HL-60 (cell line): ENCODE results near the gene LDB2.

Source experiments
- POLR2AphosphoS5 ChIP-seq: IDR thresholded peaks from 2 replicates; pipeline ENCODE4 v1.6.1; 2012; ENCODE audit warnings: low read depth
- TF ChIP-seq, protein P1 (sequence below): IDR thresholded peaks from 2 replicates; pipeline ENCODE4 v1.6.1; 2012; ENCODE audit warnings: low read depth; ENCODE audit not compliant: insufficient replicate concordance
- TF ChIP-seq, protein P2 (sequence below): IDR thresholded peaks from one replicate; pipeline ENCODE4 v1.5.1; 2011; ENCODE audit warnings: low read length, control low read depth, inconsistent platforms; ENCODE audit not compliant: insufficient read depth

DNA sequence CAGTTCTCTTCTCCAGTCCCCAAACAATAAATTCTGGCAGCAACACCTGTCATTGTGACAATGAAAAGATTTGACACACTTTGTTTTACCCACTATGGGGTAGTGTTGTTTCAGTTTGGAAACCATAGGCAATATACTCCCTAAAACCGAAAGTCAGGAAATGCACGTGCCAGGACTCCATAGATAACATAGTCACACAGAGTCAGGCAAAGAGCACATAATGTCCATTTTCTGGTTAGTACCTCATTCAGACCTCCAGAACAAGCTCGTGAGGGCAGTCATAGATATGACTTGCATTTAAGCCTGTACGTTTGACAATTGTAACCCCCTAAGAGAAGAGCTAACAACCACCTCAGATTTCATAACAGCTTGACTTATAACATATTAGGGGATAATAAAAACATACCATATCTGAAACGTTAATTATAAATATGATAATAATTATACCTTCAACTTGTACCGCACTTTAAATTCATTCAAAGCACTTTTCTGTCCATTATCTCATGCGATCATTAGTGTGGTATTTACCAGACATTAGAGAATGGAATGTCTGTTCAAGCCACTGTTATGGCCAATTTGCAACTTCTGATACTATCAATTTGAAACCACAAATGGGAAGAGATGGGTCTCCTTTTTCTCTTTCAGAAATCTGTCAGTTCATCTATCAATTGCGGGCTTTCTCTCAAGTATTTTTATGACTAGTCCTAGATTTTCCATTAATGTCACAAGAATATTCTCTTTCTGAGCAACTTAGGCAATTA, 147.4 kb downstream of the LDB2 start:
- TF ChIP-seq, protein P1, sequence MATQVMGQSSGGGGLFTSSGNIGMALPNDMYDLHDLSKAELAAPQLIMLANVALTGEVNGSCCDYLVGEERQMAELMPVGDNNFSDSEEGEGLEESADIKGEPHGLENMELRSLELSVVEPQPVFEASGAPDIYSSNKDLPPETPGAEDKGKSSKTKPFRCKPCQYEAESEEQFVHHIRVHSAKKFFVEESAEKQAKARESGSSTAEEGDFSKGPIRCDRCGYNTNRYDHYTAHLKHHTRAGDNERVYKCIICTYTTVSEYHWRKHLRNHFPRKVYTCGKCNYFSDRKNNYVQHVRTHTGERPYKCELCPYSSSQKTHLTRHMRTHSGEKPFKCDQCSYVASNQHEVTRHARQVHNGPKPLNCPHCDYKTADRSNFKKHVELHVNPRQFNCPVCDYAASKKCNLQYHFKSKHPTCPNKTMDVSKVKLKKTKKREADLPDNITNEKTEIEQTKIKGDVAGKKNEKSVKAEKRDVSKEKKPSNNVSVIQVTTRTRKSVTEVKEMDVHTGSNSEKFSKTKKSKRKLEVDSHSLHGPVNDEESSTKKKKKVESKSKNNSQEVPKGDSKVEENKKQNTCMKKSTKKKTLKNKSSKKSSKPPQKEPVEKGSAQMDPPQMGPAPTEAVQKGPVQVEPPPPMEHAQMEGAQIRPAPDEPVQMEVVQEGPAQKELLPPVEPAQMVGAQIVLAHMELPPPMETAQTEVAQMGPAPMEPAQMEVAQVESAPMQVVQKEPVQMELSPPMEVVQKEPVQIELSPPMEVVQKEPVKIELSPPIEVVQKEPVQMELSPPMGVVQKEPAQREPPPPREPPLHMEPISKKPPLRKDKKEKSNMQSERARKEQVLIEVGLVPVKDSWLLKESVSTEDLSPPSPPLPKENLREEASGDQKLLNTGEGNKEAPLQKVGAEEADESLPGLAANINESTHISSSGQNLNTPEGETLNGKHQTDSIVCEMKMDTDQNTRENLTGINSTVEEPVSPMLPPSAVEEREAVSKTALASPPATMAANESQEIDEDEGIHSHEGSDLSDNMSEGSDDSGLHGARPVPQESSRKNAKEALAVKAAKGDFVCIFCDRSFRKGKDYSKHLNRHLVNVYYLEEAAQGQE = no peak
- TF ChIP-seq, protein P2, sequence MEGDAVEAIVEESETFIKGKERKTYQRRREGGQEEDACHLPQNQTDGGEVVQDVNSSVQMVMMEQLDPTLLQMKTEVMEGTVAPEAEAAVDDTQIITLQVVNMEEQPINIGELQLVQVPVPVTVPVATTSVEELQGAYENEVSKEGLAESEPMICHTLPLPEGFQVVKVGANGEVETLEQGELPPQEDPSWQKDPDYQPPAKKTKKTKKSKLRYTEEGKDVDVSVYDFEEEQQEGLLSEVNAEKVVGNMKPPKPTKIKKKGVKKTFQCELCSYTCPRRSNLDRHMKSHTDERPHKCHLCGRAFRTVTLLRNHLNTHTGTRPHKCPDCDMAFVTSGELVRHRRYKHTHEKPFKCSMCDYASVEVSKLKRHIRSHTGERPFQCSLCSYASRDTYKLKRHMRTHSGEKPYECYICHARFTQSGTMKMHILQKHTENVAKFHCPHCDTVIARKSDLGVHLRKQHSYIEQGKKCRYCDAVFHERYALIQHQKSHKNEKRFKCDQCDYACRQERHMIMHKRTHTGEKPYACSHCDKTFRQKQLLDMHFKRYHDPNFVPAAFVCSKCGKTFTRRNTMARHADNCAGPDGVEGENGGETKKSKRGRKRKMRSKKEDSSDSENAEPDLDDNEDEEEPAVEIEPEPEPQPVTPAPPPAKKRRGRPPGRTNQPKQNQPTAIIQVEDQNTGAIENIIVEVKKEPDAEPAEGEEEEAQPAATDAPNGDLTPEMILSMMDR = no peak
- no peak for TF ChIP-seq POLR2AphosphoS5
